AG09319 (cell line): ENCODE results near the gene CSK.

Experiments used
- DNase-seq: peaks from one replicate; pipeline ENCODE4 v3.0.0-alpha.2; 2010; ENCODE audit warnings: low read depth; ENCODE audit errors: extremely low read depth
- TF ChIP-seq, protein P1 (sequence below): IDR thresholded peaks from 2 replicates; pipeline ENCODE4 v1.5.1; 2011; ENCODE audit warnings: low read depth, mild to moderate bottlenecking, inconsistent platforms, low read length, moderate library complexity

CSK gene

DNA sequence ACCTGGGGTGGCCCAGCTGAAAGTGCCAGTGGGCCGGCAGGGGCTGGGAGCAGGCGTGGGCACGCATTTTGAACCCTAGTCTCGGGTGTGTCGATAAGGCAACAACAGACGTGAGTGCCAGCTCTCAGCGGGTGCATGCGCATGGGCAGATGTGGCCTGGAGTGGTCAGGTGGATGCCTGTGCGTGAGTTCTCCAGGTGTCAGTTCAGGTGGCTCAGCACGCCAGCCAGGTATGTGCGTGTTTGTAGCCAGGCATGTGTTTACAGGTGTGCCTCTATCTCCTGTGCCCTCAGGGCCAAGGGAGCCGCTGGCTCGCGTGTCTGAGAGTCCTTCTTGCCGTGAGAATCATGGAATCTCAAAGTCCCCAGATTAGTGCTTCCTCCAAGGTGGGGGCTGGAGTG is 18.5 kb upstream of the CSK start:
- no peak for DNase-seq
- TF ChIP-seq, protein P1, sequence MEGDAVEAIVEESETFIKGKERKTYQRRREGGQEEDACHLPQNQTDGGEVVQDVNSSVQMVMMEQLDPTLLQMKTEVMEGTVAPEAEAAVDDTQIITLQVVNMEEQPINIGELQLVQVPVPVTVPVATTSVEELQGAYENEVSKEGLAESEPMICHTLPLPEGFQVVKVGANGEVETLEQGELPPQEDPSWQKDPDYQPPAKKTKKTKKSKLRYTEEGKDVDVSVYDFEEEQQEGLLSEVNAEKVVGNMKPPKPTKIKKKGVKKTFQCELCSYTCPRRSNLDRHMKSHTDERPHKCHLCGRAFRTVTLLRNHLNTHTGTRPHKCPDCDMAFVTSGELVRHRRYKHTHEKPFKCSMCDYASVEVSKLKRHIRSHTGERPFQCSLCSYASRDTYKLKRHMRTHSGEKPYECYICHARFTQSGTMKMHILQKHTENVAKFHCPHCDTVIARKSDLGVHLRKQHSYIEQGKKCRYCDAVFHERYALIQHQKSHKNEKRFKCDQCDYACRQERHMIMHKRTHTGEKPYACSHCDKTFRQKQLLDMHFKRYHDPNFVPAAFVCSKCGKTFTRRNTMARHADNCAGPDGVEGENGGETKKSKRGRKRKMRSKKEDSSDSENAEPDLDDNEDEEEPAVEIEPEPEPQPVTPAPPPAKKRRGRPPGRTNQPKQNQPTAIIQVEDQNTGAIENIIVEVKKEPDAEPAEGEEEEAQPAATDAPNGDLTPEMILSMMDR: no peak

DNA sequence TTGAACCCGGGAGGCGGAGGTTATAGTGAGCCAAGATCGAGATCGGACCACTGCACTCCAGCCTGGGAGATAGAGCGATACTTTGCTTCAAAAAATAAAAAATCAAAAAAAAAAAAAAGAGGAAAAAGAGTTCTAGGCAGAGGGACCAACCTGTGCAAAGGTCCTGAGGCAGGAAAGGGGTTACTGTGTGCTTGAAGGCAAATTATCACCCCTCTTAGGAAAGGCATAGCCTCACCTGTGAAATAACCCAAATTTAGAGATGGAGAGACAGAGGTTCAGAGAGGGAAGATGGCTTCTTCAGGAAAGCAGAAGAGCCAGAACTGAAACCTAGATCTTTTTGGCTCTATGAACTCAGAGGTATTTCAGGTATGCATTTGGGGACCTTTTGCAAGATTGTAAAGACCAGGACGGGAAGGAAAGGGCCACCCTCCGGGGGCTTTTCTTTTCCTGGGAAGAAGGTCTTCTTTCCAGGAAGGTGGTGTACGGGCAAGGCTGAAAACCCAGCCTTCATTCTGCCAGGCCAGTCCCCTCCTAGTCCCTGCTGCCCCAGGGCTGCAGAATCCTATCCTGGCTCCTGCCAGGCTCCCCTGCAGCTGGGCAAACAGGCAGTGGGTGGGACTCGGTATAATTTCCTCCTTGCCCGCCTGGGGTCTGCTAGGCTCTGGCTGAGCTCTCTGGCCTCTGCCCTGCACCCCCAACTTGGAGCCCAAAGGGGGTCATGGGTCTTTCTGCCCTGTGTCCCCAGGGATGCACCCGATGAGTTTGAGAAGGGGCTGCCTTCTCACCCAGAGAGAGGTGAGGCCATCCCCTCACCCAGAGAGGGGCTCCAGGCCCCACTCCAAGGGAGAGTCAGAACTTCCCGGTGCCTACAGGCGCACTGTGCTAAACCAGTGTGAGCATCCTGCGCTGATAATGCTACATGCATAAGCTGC is 14.4 kb upstream of the CSK start:
- DNase-seq: no peak
- TF ChIP-seq, protein P1: no peak

DNA sequence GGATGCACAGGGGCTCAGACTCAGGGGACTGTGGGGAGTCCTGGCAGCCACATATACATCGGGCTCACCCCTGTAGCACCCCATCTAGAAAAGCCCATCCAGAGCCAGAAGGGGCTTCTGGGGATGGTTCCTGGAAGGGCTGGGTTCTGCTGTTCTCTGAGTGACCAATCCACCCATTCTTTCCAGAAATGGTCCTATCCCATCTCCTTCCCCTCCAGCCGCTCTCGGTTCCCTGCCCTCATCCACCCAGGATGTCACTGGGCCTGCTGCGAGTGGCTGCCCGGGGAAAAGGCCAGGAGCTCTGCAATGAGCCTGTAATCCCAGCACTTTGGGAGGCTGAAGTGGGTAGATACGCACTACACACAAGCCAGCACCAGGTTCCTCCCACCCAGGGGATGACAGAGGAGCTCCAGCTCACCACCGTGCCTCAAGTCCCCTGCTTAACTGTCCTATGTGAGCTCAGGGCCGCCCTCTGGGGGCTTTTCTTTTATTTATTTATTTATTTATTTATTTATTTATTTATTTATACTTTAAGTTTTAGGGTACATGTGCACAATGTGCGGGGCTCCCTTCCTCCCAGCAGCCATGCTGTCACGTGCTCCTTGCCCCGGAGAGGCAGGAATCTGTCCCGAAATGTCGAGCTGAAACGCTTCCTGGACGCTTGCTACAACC is 13.6 kb upstream of the CSK start:
- no peak for DNase-seq
- TF ChIP-seq, protein P1: no peak

DNA sequence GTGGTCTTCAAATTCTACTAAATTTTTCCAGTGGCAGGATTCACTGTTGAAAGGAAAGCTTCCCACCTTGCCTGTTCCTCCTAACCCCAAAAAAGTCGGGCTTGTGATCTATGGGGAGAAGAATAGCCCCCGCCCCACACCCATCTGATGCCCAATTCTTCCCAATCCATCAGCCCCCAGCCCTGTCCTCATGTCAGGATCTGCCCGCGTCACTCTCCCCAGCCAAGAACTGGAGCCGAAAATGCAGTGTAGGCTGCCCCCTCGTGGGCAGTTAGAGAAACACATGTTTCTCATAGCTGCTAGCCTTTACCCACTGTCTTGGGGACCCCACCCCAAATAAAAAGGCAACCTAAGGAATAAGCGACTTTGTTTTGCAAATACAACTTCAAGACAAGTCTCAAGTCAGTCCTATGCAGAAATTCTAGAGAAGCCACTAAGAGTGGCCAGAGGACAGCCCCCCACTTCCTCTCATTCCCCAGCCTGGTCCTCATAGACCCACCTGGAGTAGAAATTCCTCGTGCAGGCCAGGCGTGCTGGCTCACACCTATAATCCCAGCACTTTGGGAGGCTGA is 13.0 kb upstream of the CSK start:
- TF ChIP-seq, protein P1: peak; percentile 74
- no peak for DNase-seq

DNA sequence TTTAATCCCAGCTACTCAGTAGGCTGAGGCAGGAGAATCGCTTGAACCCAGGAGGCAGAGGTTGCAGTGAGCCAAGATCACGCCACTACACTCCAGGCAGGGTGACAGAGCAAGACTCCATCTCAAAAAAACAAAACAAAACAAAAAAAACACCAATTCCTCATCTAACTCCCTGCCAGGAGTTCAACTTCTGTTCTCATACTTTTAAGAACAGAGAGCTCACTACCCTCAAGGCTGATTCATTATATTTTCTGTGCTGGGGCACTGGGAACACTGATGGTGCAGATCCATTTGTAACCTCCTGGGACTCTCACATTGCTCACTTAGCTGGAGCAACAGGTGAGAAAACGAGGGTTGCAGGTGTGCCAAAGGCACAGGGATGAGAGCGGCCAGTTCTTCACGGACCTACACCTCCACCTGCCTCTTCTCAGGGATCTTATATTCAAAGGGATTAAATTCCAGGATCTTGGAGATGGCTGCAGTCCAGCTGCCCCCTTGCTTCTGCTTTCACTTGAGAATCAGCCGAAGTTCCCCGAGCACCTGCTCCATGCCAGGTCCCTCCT is 12.3 kb upstream of the CSK start:
- DNase-seq: no peak
- TF ChIP-seq, protein P1: no peak

DNA sequence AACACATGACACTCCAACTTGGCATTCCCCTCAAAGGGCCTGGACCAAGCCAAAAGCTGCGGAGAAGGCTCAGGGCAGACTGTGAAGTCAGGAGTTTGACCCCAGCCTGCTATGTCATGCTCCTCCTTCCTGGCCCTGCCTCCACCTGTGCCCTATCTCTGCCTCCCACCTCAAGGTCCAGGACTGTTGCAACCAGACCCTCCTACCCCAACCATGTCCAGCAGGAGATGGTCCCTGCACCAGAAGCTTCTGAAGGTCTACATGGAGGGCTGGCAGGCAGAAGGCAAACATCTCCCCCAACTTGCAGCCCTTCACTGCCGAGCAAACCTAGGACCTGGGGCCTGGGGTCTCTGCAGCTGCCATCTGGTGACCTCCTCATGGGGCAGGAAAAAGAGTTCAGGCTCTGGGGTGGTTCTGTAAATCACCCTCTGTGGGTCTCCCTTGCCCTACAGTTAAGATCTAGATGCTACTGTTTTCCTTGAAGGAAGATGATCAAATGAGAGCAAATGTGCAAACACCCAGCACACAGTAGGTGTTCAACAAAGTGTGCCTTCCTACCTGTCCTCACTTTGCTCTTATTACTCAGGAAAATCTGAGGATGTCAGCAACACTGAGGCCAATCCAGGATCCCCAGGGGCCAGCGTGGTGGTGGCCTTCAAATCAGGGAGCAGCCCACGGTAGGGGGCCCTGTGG is 11.5 kb upstream of the CSK start:
- DNase-seq: no peak

More for the DNA sequence above, 11.5 kb upstream of the CSK start:
- TF ChIP-seq, protein P1: no peak
